GM18511 (cell line): Measurements from ENCODE around the gene ADGRB3.
"Not testable (repeated sequence)": the region's sequence is repeated elsewhere in the genome, so short reads cannot be mapped to it uniquely, and the experiment has no call there.

Experiments used
- ATAC-seq: cut with Tn5 transposase; IDR thresholded peaks from one replicate; pipeline ENCODE4 v1.9.1; 2021; ENCODE audit warnings: mild to moderate bottlenecking, moderate library complexity; ENCODE audit not compliant: unreplicated experiment

ADGRB3 gene

DNA sequence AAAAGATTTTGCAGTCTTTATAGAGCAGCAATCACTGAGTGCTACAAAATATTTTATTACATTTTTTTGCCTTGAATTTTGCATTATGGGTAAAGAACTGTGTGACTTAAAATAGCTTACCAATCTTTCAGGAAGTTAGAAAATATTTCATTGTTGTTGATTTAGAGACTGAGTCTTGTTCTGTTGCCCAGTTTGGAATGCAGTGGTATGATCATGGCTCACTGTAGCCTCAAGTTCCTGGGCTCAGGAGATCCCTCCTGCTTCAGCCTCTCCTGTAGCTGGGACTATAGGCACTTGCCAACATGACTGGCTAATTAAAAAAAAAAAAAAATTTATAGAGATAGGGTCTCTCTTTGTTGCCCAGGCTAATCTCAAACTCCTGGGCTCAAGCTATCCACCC lies 100.8 kb downstream of the ADGRB3 start:
- no peak for ATAC-seq

DNA sequence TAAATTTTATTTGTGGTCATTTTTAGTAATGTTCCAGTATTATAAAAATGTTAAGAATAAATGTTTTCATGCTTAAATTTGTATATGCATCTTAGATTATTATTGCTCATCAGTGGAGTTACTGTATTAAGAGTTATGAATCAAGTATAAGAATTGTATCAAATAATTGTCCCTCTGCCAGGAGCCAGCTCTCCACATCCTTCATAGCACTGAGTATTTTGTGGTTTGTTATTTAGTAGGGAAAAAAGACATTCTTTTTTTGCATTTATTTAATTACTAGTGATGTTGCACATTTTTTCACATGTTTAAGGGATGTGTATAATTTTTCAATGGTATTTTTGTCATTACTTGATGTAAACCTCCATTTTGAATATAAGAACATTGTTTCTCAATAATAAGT lies 102.0 kb downstream of the ADGRB3 start:
- ATAC-seq, result no peak

GRCh38 chr6:68738039-68738438 lies 103.0 kb downstream of the ADGRB3 start:
- no peak for ATAC-seq

DNA sequence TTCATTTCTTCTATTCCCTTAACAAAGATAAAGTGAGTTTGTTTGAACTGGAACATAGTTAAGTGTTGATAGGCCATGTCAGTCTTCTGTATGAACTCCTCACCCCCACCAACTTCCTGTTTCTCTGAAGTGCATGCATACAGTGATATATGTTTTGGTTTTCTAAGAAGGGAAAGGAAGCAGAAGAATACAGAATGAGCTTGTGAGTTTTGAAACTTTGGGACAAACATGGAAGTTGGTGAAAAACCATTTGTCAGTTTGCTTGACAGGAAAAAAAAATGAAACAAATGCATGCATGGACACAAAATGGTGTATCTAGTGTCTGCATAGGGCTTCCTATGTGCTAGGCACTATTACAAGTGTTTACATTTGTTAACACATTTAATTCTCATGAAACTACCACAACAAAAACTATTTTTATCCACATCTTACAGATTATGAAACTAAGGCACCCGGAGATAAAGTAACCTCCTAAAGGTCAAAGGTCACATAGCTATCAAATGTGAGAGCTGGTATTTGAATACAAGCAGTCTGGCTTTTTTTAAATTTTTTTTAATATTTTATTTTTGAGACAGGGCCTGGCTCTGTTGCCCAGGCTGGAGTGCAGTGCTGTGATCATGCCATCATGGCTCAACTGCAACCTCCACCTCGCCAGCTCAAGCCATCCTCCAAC lies 105.9 kb downstream of the ADGRB3 start:
- peak; percentile 73 for ATAC-seq

GRCh38 chr6:68741501-68742386 lies 106.7 kb downstream of the ADGRB3 start:
- peak; percentile 22 for ATAC-seq

GRCh38 chr6:68743099-68743498 lies 108.0 kb downstream of the ADGRB3 start:
- no peak for ATAC-seq

DNA sequence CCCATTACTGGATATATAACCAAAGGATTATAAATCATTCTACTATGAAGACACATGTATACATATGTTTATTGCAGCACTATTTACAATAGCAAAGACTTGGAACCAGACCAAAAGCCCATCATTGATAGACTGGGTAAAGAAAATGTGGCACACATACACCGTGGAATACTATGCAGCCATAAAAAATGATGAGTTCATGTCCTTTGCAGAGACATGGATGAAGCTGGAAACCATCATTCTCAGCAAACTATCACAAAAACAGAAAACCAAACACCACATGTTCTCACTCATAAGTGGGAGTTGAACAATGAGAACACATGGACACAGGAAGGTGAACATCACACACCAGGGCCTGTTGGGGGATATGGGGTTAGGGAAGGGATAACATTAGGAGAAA lies 109.3 kb downstream of the ADGRB3 start:
- ATAC-seq, result not testable (repeated sequence)

GRCh38 chr6:68746376-68746775 lies 111.3 kb downstream of the ADGRB3 start:
- ATAC-seq, result no peak

GRCh38 chr6:68747110-68747790 lies 112.2 kb downstream of the ADGRB3 start:
- ATAC-seq, result no peak

- ATAC-seq, result not testable (repeated sequence)
Observed at GRCh38 chr6:68747832-68748231, 112.8 kb downstream of the ADGRB3 start.

GRCh38 chr6:68754681-68755213 lies 119.7 kb downstream of the ADGRB3 start:
- ATAC-seq, result no peak

- ATAC-seq, result no peak
Observed at GRCh38 chr6:68756454-68757375, 121.6 kb downstream of the ADGRB3 start.

- ATAC-seq, result no peak
Observed at GRCh38 chr6:68757821-68758220, 122.7 kb downstream of the ADGRB3 start.

GRCh38 chr6:68758559-68758958 lies 123.5 kb downstream of the ADGRB3 start:
- ATAC-seq, result no peak

- ATAC-seq, result no peak
Observed at GRCh38 chr6:68760485-68760884, 125.4 kb downstream of the ADGRB3 start.

GRCh38 chr6:68760941-68761676 lies 126.0 kb downstream of the ADGRB3 start:
- no peak for ATAC-seq

DNA sequence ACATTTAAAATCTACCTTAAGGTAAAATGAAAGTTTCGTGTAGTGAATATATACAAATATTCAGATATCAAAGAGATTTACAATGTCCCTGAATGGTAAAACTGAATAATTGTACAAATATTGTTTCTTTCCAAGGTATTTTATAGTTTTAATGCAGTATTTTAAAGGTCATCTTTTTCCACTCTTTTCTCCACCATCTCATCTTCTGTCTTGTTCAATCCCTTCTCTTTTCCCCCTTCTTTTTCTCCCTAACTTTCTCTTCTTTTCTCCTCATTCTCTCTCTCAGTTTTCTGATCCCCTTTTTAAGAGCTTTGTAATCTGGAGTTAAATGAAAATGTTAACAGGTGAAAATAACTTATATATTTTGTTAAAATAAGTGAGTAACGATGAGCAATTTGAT lies 126.9 kb downstream of the ADGRB3 start:
- no peak for ATAC-seq

- ATAC-seq, result no peak
Observed at GRCh38 chr6:68771426-68771825, 136.3 kb downstream of the ADGRB3 start.

GRCh38 chr6:68774843-68775242 lies 139.8 kb downstream of the ADGRB3 start:
- ATAC-seq, result no peak

GRCh38 chr6:68776354-68776753 lies 141.3 kb downstream of the ADGRB3 start:
- ATAC-seq, result no peak
